DND-41 (cell line): ENCODE data around the gene CXCR2.

Source experiments
- CTCF ChIP-seq: IDR thresholded peaks from 2 replicates; pipeline ENCODE4 v1.5.1; 2012; ENCODE audit warnings: borderline replicate concordance, low read length, moderate library complexity, mild to moderate bottlenecking; ENCODE audit not compliant: poor library complexity, severe bottlenecking; ENCODE audit errors: extremely low read depth
- EZH2 ChIP-seq: IDR thresholded peaks from 3 replicates; pipeline ENCODE4 v1.6.1; 2012; ENCODE audit warnings: borderline replicate concordance, low read depth, mild to moderate bottlenecking, moderate library complexity, low read length, inconsistent platforms; ENCODE audit not compliant: severe bottlenecking

GRCh38 chr2:218168635-218169462 is 43.0 kb downstream of the CXCR2 start:
- TF ChIP-seq CTCF (peak; percentile 80), EZH2 (no peak)
